ENCODE data around the gene PAQR4.
"Not testable (repeated sequence)": the region's sequence is repeated elsewhere in the genome, so short reads cannot be mapped to it uniquely, and the experiment has no call there.

PAQR4 gene

GRCh38 chr16:2943716-2944115 lies 25.4 kb upstream of the PAQR4 start:
- DNase-seq (ENCODE audit: low spot score), result not testable (repeated sequence)

GRCh38 chr16:2946649-2947048 lies 22.5 kb upstream of the PAQR4 start:
- no peak for DNase-seq (ENCODE audit: low spot score)

GRCh38 chr16:2948807-2949704 lies 20.1 kb upstream of the PAQR4 start:
- DNase-seq (ENCODE audit: low spot score), result no peak

GRCh38 chr16:2949705-2950352 lies 19.3 kb upstream of the PAQR4 start:
- DNase-seq (ENCODE audit: low spot score), result no peak

- DNase-seq (ENCODE audit: low spot score), result no peak
Measured at GRCh38 chr16:2950353-2950724, 18.8 kb upstream of the PAQR4 start.

- no peak for DNase-seq (ENCODE audit: low spot score)
Measured at GRCh38 chr16:2950773-2951172, 18.4 kb upstream of the PAQR4 start.

- DNase-seq (ENCODE audit: low spot score), result no peak
Measured at GRCh38 chr16:2952679-2953078, 16.5 kb upstream of the PAQR4 start.

- no peak for DNase-seq (ENCODE audit: low spot score)
Measured at GRCh38 chr16:2953706-2954627, 15.2 kb upstream of the PAQR4 start.

GRCh38 chr16:2954656-2955381 lies 14.3 kb upstream of the PAQR4 start:
- DNase-seq (ENCODE audit: low spot score), result no peak

GRCh38 chr16:2955438-2955778 lies 13.7 kb upstream of the PAQR4 start:
- DNase-seq (ENCODE audit: low spot score), result no peak

- no peak for DNase-seq (ENCODE audit: low spot score)
Measured at GRCh38 chr16:2955779-2956578, 13.2 kb upstream of the PAQR4 start.

- DNase-seq (ENCODE audit: low spot score), result no peak
Measured at GRCh38 chr16:2956579-2956956, 12.6 kb upstream of the PAQR4 start.

- no peak for DNase-seq (ENCODE audit: low spot score)
Measured at GRCh38 chr16:2959206-2959605, 9.9 kb upstream of the PAQR4 start.

- no peak for DNase-seq (ENCODE audit: low spot score)
Measured at GRCh38 chr16:2960183-2961010, 8.8 kb upstream of the PAQR4 start.

GRCh38 chr16:2962334-2963073 lies 6.6 kb upstream of the PAQR4 start:
- no peak for DNase-seq (ENCODE audit: low spot score)

GRCh38 chr16:2963074-2963722 lies 6.0 kb upstream of the PAQR4 start:
- DNase-seq (ENCODE audit: low spot score), result no peak

- peak; percentile 43 for DNase-seq (ENCODE audit: low spot score)
Measured at GRCh38 chr16:2963723-2964474, 5.2 kb upstream of the PAQR4 start, which contains the start of gene KREMEN2. KREMEN2 (plus strand) TSS chr16:2964275; CDS start chr16:2964521, 246 bp downstream.

Measured in AG20443 (cell line).